Cardiac fibroblast (primary cell): ENCODE measurements around the gene SLC22A23.

Experiments used
- DNase-seq, 2 donors: peaks; one replicate each; pipeline versions ENCODE4 v3.0.0 to v3.0.0-alpha.2; 2010; ENCODE audit warnings: low read depth in 2 of 2
- H3K4me3 ChIP-seq, 2 donors: replicated peaks in 1 of 2; 1 replicate in 1 of 2; 2 replicates in 1 of 2; pipeline ENCODE4 v1.5.1; 2011; ENCODE audit warnings: low read depth in 2 of 2, low read length in 2 of 2, mild to moderate bottlenecking in 2 of 2, moderate library complexity in 1 of 2
- TF ChIP-seq, protein P1 (sequence below): IDR thresholded peaks from one replicate; pipeline ENCODE4 v1.5.1; 2011; ENCODE audit warnings: low read depth, mild to moderate bottlenecking, low read length, inconsistent platforms

Gene SLC22A23

DNA sequence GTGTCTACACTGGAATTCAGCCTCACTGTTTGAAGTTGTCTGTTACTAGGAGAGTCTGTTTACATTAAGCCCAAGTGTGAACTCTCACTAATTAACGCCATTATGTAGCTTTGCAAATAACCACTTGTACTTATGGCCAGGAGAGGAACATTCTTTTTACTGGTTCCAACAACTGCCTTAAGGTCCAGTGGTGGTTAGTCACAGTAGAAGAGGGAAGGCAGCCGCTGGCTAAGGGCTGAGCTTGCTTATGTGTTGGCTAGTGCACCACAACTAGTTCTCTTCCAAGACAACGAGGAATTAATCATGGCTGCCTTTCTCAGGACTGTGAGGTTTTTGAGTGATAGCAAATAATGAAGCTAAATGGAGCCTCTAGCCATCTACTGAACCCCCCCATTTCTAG lies 14.9 kb upstream of the SLC22A23 start:
- TF ChIP-seq, protein P1, sequence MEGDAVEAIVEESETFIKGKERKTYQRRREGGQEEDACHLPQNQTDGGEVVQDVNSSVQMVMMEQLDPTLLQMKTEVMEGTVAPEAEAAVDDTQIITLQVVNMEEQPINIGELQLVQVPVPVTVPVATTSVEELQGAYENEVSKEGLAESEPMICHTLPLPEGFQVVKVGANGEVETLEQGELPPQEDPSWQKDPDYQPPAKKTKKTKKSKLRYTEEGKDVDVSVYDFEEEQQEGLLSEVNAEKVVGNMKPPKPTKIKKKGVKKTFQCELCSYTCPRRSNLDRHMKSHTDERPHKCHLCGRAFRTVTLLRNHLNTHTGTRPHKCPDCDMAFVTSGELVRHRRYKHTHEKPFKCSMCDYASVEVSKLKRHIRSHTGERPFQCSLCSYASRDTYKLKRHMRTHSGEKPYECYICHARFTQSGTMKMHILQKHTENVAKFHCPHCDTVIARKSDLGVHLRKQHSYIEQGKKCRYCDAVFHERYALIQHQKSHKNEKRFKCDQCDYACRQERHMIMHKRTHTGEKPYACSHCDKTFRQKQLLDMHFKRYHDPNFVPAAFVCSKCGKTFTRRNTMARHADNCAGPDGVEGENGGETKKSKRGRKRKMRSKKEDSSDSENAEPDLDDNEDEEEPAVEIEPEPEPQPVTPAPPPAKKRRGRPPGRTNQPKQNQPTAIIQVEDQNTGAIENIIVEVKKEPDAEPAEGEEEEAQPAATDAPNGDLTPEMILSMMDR = no peak

DNA sequence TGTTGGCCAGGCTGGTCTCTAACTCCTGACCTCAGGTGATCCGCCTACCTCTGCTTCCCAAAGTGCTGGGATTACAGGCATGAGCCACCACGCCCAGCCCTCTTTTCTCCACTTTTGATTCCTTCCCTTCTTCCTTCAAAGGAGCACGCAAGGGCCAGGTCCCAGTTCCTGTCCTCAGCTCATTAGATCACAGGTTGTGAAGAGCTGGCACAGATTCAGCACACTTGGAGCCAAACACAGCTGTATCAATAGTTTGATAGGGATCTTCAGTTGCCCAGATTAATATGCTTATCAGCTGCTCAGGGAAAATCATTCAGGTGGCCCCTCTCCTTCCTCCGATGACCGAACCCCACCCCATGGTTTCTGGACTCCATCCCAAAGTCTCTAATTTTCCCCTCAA lies 14.4 kb upstream of the SLC22A23 start:
- no peak for DNase-seq
- H3K4me3 ChIP-seq = no peak overlapping the region
- TF ChIP-seq, protein P1 = no peak

More for the DNA sequence above, 14.9 kb upstream of the SLC22A23 start:
- H3K4me3 ChIP-seq = no peak overlapping the region
- peak; percentile 44 to 66 for DNase-seq

DNA sequence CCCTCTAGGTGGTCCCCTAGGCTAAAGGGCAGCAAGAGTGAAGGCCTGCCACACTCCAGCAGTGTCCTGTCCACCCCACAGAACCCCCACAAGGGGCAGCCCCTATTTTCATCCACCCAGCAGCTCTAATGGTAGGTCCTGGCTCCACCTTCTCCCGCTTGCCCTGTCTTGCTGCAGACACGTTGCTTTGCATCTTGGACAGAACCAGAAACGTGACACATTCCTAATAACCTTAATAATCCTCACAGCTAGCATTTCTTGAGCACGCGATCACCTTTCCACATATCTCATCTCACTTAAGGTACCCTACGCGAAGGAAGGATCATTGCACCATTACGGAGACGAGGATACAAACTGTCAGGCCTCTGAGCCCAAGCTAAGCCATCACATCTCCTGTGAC lies 11.7 kb upstream of the SLC22A23 start:
- no peak overlapping the region for H3K4me3 ChIP-seq
- TF ChIP-seq, protein P1 = no peak
- DNase-seq = no peak

DNA sequence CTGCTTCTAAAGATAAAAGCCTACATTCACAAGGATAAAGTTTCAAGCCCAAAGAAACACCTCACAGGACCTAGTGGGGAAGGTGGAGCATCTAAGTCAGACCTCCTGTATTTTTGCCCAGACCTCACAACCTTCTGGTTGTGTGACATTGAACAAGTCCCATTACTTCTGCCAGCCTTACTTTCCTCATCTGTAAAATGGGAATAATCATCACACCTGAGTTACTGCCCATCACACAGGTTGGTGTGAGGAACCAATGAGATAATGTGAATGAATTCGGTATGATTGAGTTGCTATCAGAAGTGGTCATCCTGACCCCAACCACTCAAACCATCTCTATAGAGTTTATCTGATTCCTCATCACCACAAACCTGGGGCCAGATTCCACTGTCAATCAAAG lies 11.1 kb upstream of the SLC22A23 start:
- TF ChIP-seq, protein P1 = no peak
- no peak overlapping the region for H3K4me3 ChIP-seq
- no peak for DNase-seq

DNA sequence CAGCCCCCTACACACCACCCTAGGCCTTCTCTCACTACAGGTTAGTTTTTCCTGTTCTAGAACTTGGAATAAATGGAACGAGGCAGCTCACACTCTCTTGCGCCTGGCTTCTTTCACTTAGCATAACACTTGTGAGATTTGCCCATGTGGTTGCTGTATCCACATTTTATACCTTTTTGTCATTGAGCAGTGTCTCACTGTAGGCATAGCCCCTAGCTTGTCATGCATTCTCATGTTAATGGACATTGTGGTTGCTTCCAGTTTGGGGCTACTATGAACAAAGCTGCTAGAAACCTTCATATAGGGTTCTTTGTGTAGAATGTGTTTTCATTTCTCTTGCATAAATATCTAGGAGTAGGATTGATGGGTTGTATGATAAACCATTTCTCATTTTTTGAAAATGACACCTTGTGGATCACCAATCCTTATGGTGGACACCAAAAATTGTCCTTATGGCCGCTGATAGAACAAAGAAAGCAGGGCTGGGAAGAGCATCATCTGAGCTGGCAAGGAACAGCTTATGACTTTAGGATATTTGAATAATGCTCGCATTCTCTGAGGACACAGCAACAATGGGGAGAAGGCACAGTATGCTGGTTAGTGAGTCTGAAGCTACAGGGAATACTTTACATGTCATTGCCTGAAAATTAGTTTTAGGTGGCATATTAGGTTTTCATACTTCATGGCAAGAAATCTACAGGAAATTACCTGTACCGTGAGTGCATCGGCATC lies 9.8 kb upstream of the SLC22A23 start:
- no peak for DNase-seq

DNA sequence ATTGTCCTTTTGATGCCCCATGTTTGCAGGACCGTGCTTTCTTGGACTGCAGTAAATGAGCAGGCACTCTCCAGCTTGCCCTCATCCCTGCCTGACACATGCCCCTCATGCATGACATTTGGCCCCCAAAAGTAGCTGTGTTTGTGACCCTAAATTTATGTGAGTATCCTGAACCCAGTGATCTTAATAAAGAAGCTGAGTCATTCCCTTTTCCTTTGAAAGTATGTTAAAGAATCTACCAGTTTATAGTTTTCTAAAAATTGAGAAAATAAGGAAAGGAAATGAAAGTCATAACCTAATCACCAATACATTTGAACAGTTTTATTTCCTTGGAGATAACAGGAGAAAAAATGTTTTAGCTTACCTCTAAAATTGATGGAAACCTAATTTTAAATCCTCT lies 3.4 kb upstream of the SLC22A23 start:
- no peak for DNase-seq
- H3K4me3 ChIP-seq = no peak overlapping the region
- TF ChIP-seq, protein P1 = no peak

More for the DNA sequence above, 9.8 kb upstream of the SLC22A23 start:
- TF ChIP-seq, protein P1 = no peak
- H3K4me3 ChIP-seq = no peak overlapping the region
